Mesothelial cell of epicardium (in vitro differentiated cells): Measurements from ENCODE around the gene MACROD2. TPM values are rescaled to one million over a fixed set of nuclear protein-coding genes. Genes with fewer than 3 reads are reported as not detected.

Source experiments
- DNase-seq, 2 experiments: peaks; one replicate each; pipeline ENCODE4 v3.0.0; 2021; ENCODE audit warnings: low spot score in 2 of 2; ENCODE audit not compliant: unreplicated experiment in 2 of 2
- H3K27ac Mint-ChIP-seq: 2 replicates; pipeline ENCODE4 v1.8.0; 2021; ENCODE audit warnings: mixed read lengths
- H3K27me3 Mint-ChIP-seq: 2 replicates; pipeline ENCODE4 v1.8.0; 2021; ENCODE audit warnings: low read depth, mixed read lengths
- H3K36me3 Mint-ChIP-seq: 2 replicates; pipeline ENCODE4 v1.8.0; 2021; ENCODE audit warnings: mixed read lengths
- H3K4me1 Mint-ChIP-seq: 2 replicates; pipeline ENCODE4 v1.8.0; 2021; ENCODE audit warnings: mixed read lengths
- H3K4me3 Mint-ChIP-seq: 2 replicates; pipeline ENCODE4 v1.8.0; 2021; ENCODE audit warnings: mild to moderate bottlenecking, moderate library complexity, mixed read lengths
- H3K9me3 Mint-ChIP-seq: 2 replicates; pipeline ENCODE4 v1.8.0; 2021; ENCODE audit warnings: mixed read lengths
- CTCF ChIP-seq: fragments of 200-600 bp; sonication (generic); IDR thresholded peaks from one replicate; pipeline ENCODE4 v1.5.0; 2021; ENCODE audit warnings: antibody characterized with exemption; ENCODE audit not compliant: unreplicated experiment
- total RNA-seq: library from RNA; stranded (reverse); gene quantifications from 3 replicates; pipeline ENCODE4 v1.2.1, GENCODE V29; 2021

The MACROD2 gene
- total RNA-seq, 1 donor from 2014 or later: 10.0 TPM

- no peak for DNase-seq
Measured at GRCh38 chr20:15199698-15200097, 1204.4 kb downstream of the MACROD2 start.

GRCh38 chr20:15200147-15200565 lies 1204.8 kb downstream of the MACROD2 start:
- Mint-ChIP-seq H3K9me3 (peaks cover 18% of the 10 kb centered on the region), H3K27me3 (no peaks in the 10 kb centered on the region), H3K27ac (no peak overlapping the region), H3K36me3 (no peaks in the 10 kb centered on the region), H3K4me3 (no peak overlapping the region), H3K4me1 (peaks cover 11% of the 10 kb centered on the region)
- TF ChIP-seq CTCF: no peak
- no peak for DNase-seq

More at GRCh38 chr20:15199698-15200097, 1204.4 kb downstream of the MACROD2 start:
- no peak overlapping the region for H3K4me3 Mint-ChIP-seq
- H3K27me3 Mint-ChIP-seq: no peaks in the 10 kb centered on the region
- H3K4me1 Mint-ChIP-seq: peaks cover 8% of the 10 kb centered on the region
- H3K9me3 Mint-ChIP-seq: peaks cover 18% of the 10 kb centered on the region
- H3K27ac Mint-ChIP-seq: no peak overlapping the region
- TF ChIP-seq CTCF: no peak
- no peaks in the 10 kb centered on the region for H3K36me3 Mint-ChIP-seq

- Mint-ChIP-seq H3K27me3 (no peaks in the 10 kb centered on the region), H3K27ac (no peak overlapping the region), H3K4me1 (peaks cover 14% of the 10 kb centered on the region), H3K4me3 (no peak overlapping the region), H3K9me3 (peaks cover 12% of the 10 kb centered on the region), H3K36me3 (no peaks in the 10 kb centered on the region)
- TF ChIP-seq CTCF: no peak
- no peak for DNase-seq
Measured at GRCh38 chr20:15201602-15202001, 1206.3 kb downstream of the MACROD2 start.

- no peak for DNase-seq
- Mint-ChIP-seq H3K4me3 (no peak overlapping the region), H3K27me3 (no peaks in the 10 kb centered on the region), H3K9me3 (peaks cover 23% of the 10 kb centered on the region), H3K36me3 (peaks cover 12% of the 10 kb centered on the region), H3K27ac (no peak overlapping the region), H3K4me1 (peaks cover 14% of the 10 kb centered on the region)
- no peak for TF ChIP-seq CTCF
Measured at GRCh38 chr20:15204234-15204633, 1208.9 kb downstream of the MACROD2 start.

- Mint-ChIP-seq H3K27ac (peak overlapping the region; percentile 18), H3K27me3 (no peaks in the 10 kb centered on the region), H3K4me1 (peaks cover 9% of the 10 kb centered on the region), H3K36me3 (peaks cover 12% of the 10 kb centered on the region), H3K9me3 (peaks cover 23% of the 10 kb centered on the region), H3K4me3 (no peak overlapping the region)
- no peak for TF ChIP-seq CTCF
- no peak for DNase-seq
Measured at GRCh38 chr20:15205028-15205427, 1209.7 kb downstream of the MACROD2 start.

GRCh38 chr20:15205719-15206118 lies 1210.4 kb downstream of the MACROD2 start:
- no peak for TF ChIP-seq CTCF
- H3K27me3 Mint-ChIP-seq: no peaks in the 10 kb centered on the region
- no peak for DNase-seq
- H3K4me3 Mint-ChIP-seq: no peak overlapping the region
- peaks cover 6% of the 10 kb centered on the region for H3K4me1 Mint-ChIP-seq
- H3K9me3 Mint-ChIP-seq: peaks cover 23% of the 10 kb centered on the region
- H3K36me3 Mint-ChIP-seq: peaks cover 12% of the 10 kb centered on the region
- no peak overlapping the region for H3K27ac Mint-ChIP-seq
